Body of pancreas (tissue), 4 donors: ENCODE results near the gene LGR6.

Experiments
- CTCF ChIP-seq, 7 experiments: fragments of 450-650 bp in 4 of 7; fragments of 200-600 bp in 3 of 7; sonication (generic) in 3 of 7; IDR thresholded peaks; one replicate each; pipeline ENCODE4 v1.5.1; 2016 to 2019; ENCODE audit warnings: antibody characterized with exemption in 7 of 7
- POLR2A ChIP-seq, 3 donors: fragments of 450-650 bp; IDR thresholded peaks; one replicate each; pipeline ENCODE4 v1.6.1; 2016; ENCODE audit warnings: antibody characterized with exemption in 3 of 3, mild to moderate bottlenecking in 2 of 3

- TF ChIP-seq CTCF (IDR thresholded peaks at IDR 0.05) (no peak), POLR2A (IDR thresholded peaks at IDR 0.05) (no peak)
Measured at GRCh38 chr1:202160377-202160940, 33.1 kb upstream of the LGR6 start, which contains the start of gene PTPN7.
